HL-60 (cell line): ENCODE results near the gene KRTAP2-2.

Source experiments
- CTCF ChIP-seq: IDR thresholded peaks from one replicate; pipeline ENCODE4 v1.5.1; 2011; ENCODE audit warnings: low read length, control low read depth, inconsistent platforms; ENCODE audit not compliant: insufficient read depth
- GABPA ChIP-seq: IDR thresholded peaks from 2 replicates; pipeline ENCODE4 v1.6.1; 2012; ENCODE audit warnings: low read depth
- POLR2AphosphoS5 ChIP-seq: IDR thresholded peaks from 2 replicates; pipeline ENCODE4 v1.6.1; 2012; ENCODE audit warnings: low read depth
- REST ChIP-seq: IDR thresholded peaks from 2 replicates; pipeline ENCODE4 v1.6.1; 2012; ENCODE audit warnings: low read depth; ENCODE audit not compliant: insufficient replicate concordance
- SPI1 ChIP-seq: IDR thresholded peaks from 2 replicates; pipeline ENCODE4 v1.6.1; 2012; ENCODE audit warnings: low read depth, mild to moderate bottlenecking, borderline replicate concordance

- TF ChIP-seq CTCF: no peak
- TF ChIP-seq POLR2AphosphoS5: no peak
- TF ChIP-seq SPI1: no peak
- no peak for TF ChIP-seq REST
- TF ChIP-seq GABPA: no peak
These were observed 39.6 kb downstream of the KRTAP2-2 start for GRCh38 chr17:41015454-41015853.
